GM18520 (cell line): Measurements from ENCODE around the gene CMTM5.

Experiments
- ATAC-seq: cut with Tn5 transposase; IDR thresholded peaks from one replicate; pipeline ENCODE4 v1.9.1; 2021; ENCODE audit not compliant: unreplicated experiment

Gene CMTM5

DNA sequence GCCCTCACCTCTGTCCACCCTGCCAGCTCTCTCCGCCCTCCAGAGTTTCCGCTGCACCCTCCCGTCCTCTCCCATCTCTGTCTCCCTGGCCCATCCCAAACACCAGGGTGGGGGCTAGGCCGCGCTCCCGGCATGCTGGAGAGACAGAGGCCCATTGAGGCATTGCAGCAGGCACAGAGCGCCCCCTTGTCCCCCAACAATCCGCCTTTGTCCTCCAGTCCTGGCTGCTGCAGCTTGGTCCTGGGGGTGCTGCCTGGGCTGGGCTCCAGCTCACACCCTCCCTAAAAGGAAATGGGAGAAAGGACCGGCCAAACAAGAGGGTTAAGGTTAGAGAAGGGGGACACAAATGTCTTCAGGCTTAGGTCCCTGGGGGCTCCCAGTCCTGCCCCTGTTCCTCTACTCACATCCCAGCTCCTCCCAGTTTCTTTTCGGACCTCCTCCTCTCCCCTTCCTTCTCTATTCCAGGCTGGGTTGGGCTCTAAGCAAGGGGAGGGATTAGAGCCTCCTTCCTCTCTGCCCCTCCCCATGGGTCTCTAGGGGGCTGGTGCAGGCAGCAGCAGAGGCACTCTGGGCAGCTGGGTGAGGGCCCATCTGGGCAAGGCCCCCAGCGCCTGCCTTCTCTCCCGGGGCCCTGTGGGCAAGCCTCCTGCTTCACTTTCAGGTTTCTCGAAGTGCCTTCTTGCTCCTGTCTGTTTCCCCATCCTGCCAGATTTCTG, at the start of gene CMTM5:
CMTM5 (plus strand) TSS at position 565 of the 716 bp plus-strand sequence. CDS start 206 bp downstream, outside the sequence.
- no peak for ATAC-seq

DNA sequence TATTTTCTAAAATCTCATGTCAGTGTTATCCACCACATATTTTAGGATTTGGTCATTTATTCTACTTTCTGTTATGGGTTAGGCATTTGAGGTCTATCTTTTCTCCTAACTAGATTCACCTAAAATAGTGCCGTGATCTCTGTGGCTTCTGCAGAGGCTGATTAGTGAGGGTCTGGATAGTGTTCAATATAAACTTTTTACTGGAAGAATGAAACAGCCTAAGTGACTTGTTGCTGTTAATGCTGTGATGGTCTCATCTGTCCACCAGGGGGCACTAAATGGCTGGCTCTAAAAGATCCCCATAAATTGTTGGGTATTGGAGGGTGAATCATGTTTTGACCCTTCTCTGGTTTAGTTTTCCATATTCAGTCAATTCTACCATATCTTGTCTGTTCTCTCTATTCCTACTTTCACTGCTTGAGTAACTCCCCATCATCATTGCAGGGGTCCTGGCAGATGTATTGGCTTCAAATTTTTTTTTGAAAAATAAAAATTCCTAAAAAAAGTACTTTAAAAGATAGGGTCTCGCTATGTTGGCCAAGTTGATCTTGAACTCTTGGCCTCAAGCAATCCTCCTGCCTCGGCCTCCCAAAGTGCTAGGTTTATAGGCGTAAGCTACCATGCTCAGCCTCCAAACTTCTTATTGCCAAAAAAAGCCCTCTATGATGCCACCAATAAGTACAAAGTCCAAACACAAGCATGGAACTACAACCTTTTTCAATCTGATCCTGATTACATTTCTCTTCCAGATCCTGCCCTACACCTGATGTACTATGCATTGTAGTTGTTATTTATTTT, 48.7 kb upstream of the CMTM5 start:
- no peak for ATAC-seq

GRCh38 chr14:23335623-23336022, 41.2 kb upstream of the CMTM5 start:
- ATAC-seq, result no peak

DNA sequence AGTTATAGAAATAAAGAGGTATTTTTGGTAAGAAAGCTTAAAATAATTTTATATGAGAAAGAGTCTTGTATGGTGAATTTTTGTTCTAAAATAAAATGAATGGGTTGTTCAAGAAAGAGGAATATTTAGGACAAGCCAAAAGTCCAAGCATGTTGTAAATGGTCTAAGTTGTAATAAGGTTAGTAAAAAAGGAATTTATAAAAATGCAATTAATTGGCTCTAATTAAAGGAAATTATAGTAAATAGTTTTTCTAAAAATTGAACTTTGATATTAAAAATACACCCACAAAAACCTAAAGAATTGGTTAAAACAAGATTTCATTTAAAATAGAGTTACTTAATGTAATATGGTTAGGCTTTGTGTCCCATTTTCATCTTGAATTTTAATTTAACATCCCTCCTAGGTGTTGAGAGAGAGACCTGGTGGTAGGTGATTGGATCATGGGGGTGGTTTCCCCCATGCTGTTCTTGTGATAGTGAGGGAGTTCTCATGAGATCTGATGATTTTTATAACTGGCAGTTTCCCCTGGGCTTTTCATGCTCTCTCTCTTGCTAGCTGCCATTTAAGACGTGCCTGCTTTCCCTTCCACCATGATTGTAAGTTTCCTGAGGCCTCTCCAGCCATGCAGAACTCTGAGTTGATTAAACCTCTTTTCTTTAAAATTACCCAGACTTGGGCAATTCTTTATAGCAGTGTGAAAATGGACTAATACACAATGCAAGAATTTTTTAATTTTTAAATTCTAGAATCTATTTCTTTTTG, 37.2 kb upstream of the CMTM5 start:
- ATAC-seq, result no peak

GRCh38 chr14:23344481-23344880, 32.4 kb upstream of the CMTM5 start:
- ATAC-seq, result no peak

DNA sequence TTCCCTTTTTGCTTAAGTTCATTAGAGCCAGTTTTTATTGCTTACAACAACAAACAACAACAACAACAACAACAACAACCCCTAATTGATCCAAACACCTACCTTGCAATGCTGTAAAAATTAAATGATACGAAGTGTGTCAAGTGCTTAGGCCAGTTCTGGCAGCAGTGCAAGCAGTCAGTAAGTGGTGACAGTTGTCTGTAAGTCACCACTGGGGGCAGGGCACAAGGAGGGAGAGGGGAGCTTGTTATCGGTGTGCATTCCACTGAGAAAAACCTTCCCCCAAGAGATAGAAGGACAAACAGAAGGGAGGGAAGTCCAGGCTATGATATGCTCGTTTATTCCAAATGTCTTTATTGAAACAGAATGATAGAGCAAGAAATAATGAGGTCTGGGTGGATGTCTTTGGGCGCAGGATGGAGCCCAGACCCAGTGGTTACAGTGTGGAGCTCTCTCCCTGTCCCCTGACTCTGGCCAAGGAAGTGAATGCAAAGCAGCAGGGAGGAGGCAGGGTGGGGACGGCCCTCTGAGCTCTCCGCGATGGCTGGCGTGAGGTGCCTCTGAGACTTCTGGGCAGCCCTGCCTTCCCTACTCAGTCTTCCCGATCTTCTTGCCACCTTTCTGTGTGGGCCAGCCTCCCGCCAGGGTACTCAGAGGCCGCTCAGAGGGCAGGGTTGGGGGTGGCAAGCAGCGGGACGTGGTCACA, 30.7 kb upstream of the CMTM5 start:
- no peak for ATAC-seq

GRCh38 chr14:23346693-23347405, 30.0 kb upstream of the CMTM5 start:
- ATAC-seq, result no peak

- ATAC-seq, result no peak
Measured at GRCh38 chr14:23347406-23348296, 29.2 kb upstream of the CMTM5 start.

DNA sequence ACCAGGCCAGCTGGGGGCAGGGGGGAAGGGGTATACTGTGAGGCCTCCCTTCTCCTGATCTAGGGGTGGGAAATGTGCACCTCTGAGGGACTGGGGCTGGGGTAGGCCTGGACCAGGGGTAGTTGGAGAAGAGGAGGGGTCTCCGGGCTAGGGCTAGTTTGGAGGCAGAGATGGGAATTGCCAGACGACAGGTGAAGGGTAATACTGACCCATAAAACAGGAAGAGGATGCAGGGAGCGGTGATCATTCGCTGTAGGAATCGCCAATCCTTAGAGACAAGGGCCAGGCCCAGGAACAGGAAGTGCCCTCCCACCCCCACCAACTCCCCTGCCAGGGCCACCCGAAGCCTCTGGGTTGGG, 28.6 kb upstream of the CMTM5 start:
- ATAC-seq, result no peak

DNA sequence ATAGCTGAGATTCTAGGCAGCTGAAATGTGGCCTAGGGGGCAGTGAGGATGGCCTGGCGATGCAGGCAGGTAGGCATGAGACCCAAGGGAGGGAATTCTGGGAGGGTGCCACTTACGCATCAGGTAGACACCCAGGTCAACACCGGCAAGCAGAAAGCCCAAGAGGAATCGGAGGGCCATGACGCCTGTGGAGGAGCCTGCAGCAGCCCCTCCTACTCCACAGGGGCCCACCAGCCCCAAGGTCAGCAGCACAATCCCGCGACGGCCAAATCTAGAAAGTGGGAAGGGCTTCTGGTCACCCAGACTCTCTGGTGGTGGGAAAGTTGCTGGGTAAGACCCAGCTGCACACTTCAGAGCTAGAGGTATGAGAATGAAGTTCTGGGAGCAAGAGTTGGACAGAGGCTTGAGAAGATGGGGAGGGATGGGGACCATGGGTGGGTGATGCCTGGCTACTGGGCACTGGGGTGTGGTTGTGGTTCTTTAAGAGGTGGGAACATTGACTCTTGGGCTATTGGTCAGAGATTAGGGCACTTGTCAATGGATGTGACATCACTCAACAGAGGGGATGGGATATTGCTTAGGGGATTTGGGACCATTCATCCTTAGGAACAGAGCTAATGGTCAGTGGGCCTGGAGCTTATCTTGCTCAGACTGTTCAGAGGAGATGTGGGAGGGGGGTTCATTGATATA, 27.5 kb upstream of the CMTM5 start:
- ATAC-seq, result no peak

- ATAC-seq, result no peak
Measured at GRCh38 chr14:23351681-23352505, 25.0 kb upstream of the CMTM5 start.

- ATAC-seq, result no peak
Measured at GRCh38 chr14:23352506-23353432, 24.1 kb upstream of the CMTM5 start, which contains the start of gene SLC22A17. Gene SLC22A17, minus strand, starts transcription at chr14:23352887.

DNA sequence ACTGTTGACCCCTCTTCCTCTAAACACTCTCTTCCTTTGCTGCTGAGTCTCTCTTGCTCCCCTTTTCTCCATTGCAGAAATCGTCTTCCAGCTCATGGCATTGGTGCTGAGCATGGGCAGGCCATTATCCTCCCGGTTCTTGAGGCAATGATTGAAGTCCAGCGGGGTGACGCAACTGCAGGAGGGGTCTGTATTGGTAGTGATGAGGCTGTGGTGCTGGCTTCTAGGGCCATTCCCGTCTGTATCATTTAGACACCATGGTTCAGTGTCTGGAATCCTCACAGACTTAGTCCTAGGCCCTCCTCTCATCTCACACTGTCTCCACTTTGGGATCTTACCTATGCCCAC, 23.4 kb upstream of the CMTM5 start:
- no peak for ATAC-seq

GRCh38 chr14:23354990-23355389, 21.9 kb upstream of the CMTM5 start:
- ATAC-seq, result no peak

- no peak for ATAC-seq
Measured at GRCh38 chr14:23355871-23356435, 20.9 kb upstream of the CMTM5 start.

GRCh38 chr14:23356662-23357061, 20.2 kb upstream of the CMTM5 start:
- ATAC-seq, result no peak

DNA sequence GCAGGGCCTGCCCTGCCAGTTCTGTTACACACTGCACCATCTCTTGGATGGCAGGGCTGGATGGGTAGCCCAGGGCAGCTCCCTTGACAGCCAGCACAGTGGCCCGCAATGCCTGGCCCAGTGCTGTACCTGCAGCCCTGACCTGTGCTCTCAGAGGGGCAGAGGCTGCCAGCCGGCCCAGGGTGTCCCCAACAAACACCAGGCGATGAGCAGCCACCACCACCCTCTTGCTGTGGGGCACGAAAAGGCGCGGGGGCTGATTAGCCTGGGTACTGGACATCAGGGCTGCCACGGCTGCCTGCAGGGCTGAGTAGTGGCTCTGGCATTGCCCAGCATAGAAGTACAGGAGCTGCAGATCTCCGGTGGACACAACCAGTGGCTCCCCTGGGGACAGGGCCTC, 19.6 kb upstream of the CMTM5 start:
- no peak for ATAC-seq
